ELF-1 (cell line): ENCODE measurements around the gene TMEM163.

Source experiments
- DNase-seq: peaks from one replicate; pipeline ENCODE4 v3.0.0-alpha.2; 2016; ENCODE audit warnings: low read depth, low spot score

The TMEM163 gene

DNA sequence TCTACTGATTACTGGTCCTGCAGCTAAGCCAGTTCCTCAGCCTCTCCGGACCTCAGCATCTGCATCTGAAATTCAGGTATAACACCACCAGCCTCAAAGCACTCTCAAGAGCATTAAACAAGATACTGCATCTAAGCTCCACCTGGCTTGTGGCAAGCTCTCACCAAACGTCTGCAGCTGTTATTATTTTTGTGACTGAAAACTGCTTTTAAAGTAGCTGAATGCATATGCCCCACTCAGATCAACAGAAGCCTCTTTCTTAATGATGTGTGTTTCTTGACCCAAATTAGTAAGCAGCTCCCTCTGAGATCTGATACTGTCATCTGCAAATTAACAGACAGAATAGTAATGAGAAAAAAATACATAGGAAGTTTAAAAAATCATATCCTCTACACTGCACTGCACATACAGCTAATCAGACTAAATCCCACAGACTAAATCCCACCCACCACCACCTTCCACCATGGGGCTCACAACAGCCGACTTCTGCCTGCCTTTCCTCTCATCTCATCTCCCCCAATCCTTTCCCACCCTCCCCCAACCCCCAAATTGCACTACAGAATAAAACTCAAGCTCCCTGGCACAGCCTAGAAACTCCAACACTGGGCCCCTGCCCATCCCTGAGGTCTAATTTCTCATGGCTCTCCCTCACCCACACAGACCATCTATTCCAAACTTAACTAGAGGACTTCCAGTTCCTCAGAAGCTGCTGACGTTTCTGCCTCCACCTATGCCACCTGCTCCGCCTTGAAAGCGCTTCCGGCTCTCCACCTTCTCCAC is 52.9 kb downstream of the TMEM163 start:
- no peak for DNase-seq

DNA sequence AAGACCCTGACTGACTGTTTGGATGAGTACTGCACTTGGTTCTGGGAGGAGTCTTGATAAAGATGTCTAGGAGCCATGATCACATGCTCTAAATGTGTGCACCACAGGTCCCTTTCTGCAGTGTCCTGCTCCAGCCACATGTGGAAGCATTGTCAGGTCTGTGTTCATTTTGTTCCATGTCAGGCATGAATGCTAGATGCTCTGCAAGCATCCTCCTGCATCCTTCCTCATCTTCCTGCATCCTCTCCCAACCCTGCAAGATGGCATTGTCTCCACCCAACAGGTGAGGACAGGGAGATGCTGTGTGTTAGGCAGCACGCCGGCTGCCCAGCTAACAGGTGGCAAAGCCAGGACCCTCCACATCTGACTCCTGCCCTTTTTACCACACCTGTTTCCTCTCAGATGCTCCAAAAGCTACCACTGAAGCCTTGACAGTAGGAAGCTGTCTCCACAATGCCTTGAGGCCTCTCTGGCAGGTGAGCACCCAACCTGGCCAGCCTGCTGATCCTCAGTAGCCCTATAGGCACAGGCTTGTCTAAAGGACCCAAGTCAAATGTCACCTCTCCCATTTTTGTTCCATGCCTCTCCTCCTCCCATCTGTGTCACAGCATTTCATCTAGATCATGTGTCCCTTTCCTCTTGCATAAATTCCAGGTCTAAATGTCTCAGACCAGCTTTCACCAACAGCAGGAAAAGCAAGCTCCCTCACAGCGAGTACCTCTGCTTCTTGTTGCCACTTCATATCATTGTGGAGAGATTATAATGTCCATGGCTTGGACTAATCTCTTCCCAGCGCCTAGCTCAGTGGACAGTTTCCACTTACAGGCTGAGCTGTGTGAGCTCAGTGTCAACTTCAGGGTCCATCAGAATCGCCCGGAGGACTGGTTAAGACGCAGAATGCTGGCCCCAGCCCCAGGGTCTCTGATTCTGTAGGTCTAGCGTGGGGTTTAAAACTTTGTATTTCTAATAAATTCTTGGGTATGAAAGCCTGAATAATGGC is 55.0 kb downstream of the TMEM163 start:
- no peak for DNase-seq

DNA sequence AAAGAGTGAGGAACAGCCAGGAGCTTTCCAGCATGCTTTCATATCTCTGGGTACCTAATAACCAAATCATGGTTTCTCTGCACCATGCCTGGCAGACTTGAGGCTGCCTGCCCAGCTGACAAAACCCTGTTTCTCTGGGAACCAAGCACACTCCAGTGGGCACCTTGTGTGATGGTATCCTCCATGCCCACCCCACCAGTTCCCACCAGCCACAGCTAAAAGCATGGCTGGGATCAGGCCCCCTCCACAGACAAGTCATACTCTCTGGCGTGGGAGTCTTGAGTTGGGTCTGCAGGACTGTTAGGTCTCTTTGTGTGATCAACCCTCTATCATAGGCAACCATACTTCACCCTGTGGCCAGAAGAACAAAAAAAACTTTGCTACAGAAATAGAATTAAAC is 56.0 kb downstream of the TMEM163 start:
- DNase-seq, result no peak

DNA sequence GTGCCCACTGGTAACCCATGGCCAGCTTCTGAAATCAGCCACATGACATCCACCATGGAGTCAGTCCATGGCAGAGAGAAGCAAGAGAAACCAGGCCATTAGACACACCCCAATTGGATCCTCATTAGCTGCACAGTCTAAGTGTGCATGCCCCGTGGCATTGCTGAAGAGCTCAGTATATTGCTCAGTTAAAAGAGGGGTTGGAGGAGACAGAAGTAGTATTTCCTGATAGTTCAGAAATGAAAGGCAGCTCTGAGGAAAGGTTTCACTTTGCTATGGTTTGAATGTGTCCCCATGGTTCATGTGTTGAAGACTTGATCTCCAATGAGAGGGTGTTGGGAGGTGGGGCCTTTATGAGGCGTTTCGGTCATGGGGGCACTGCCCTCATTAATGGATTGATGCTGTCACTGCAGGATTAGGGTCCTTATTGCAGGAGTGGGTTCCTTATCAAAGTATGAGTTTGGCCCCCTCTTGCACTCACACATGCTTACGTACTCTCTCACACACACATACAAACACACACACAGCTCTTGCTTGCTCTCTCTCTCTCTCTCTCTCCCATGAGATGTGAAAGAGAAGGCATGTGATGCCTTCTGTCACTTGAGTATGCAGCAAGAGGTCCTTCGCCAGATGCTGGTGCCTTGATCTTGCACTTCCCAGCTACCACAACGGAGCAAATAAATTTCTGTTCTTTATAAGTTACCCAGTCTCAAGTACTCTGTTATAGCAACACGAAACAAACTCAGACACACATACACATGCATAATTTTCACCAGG is 58.0 kb downstream of the TMEM163 start:
- DNase-seq, result no peak

GRCh38 chr2:134659724-134660123 is 59.1 kb downstream of the TMEM163 start:
- no peak for DNase-seq

GRCh38 chr2:134657650-134658250 is 61.0 kb downstream of the TMEM163 start:
- DNase-seq, result peak; percentile 21

- DNase-seq, result peak; percentile 38
Measured at GRCh38 chr2:134656391-134656790, 62.4 kb downstream of the TMEM163 start.

- DNase-seq, result no peak
Measured at GRCh38 chr2:134648586-134648985, 70.2 kb downstream of the TMEM163 start.

GRCh38 chr2:134647607-134648256 is 71.1 kb downstream of the TMEM163 start:
- DNase-seq, result no peak

DNA sequence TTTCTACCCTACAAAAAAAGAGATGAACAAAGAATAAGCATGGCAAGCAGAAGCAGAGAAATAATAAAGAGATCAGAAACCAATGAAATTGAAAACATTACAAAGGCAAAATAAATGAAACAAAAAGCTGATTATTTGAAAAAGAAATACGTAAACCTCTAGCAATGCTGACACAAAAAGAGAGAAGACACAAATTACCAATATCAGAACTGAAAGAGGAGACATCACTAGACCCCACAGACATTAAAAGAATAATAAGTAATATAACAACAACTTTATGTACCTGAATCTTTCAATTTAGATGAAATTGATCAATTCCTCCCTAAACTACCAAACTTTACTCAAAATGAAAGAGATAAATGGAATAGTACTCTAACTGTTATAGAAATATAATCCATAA is 75.9 kb downstream of the TMEM163 start:
- no peak for DNase-seq

GRCh38 chr2:134640494-134640893 is 78.3 kb downstream of the TMEM163 start:
- DNase-seq, result no peak

DNA sequence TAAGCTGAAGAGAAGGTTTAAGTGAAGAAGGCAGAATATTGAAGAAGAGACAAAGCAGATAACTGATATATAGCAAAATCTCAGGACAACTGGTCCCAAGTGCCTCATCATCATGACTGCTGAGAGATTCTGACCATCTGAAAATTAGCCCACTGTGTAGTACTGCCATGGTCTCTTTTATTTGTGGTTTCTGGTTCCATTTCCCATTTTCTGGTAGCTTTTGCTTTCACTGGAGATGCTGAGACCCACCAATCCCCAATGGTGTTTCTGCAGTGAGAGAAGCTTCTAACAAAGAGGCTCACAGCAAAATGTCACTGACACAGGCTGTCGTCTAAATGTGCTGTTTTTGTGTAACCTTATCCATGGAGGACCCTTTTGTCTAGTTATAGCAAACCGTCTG is 79.5 kb downstream of the TMEM163 start:
- DNase-seq, result no peak

DNA sequence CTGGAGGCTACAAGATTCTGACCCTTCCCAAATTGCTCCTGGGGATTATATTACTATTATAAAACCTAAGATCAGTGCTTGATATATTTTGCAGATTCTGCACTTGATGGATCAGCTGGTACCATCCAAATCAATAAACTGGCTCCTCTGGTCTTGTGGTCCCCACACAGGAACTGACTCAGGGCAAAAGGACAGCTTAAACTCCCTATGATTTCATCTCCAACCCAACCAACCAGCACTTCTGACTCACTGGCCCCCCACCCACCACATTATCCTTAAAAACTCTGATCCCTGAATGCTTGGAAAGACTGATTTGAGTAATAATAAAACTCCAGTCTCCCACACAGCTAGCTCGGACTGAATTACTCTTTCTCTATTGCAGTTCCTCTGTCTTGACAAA is 82.1 kb downstream of the TMEM163 start:
- no peak for DNase-seq

DNA sequence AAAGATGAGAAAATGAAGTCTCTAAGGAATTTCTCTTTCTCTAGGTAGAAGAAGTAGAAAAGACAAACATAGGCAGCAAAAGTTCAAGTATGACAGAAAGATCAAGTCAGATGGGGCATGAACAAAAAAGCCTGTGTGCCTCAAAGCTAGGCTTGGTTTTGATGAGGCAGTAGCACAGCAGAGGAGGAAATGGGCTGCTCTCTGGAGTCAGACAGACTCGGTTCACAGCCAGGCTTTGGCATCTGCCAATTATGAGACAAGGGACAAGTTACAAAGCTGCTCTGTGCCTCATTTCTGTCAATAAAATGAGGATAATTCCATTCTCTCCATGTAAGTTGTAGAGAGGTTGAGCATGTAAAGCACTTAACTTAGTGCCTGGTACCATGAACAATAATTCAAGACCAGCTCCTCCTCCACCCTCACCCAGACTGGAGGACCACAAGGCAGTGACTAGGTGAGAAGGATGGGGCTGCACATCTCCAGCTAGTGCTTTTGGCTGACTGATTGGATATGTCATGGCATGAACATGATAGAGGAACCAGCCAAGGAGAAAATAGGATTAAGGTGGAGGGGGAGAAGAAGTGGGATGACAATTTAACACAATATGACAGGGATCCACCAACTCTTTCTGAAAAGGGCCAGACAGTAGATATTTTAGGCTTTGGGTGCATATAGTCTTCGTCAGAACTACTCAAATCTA is 84.6 kb downstream of the TMEM163 start:
- no peak for DNase-seq

- no peak for DNase-seq
Measured at GRCh38 chr2:134630504-134631159, 88.2 kb downstream of the TMEM163 start.

GRCh38 chr2:134628453-134628852 is 90.3 kb downstream of the TMEM163 start:
- DNase-seq, result no peak

DNA sequence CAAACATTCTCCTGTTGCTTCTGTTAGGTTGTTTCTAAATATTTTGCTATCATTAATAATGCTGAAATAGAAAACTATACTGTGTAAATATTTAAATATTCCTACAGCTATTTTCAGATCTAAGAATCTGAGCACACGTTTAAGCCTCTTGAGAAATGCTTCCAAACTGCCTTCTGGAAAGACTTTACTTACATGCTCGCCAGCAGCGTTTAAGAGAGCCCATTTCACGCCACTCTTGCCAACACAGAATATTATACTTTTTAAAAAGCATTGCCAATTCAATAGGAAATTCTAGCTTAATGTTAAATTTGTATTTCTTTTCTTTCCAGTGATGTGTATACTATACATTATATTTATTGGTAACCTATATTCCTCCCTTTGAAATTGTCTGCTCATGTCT is 92.0 kb downstream of the TMEM163 start:
- no peak for DNase-seq

DNA sequence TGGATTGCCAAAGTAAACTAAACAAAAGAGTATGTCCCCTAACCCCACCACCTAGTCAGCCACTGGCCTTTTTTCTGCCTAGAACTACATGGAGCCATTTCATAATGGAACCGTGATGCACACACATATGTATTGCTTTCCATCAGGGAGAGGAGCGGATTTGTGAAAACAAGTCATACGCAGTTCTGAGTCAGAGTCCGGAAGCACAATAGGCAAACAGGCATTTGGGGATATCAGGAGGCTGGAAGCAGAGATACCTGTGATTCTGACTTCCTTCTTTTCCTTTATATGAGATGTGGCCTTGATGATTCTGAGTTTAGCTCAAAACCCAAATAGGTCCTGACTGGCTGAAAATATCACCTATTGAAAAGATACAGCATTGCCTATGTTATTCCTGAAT is 93.5 kb downstream of the TMEM163 start:
- no peak for DNase-seq

DNA sequence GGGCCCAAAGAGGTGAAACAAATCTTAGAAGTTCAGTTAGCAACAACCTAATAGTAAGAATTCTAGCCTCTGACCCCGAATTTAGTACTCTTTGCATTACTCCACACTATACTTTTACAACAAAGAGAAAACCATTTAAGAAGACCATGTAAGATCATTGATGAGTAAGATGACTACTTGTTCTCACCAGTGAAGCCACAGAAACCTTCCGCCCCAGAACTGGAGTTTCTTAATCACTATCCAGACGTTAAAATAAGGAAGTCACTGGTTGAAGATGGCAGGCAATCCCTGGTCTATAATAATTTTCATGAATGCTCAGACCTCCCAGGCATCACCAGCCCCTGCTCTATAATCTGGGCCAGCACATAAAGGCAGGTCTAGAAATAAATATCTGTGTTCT is 95.0 kb downstream of the TMEM163 start:
- DNase-seq, result no peak

DNA sequence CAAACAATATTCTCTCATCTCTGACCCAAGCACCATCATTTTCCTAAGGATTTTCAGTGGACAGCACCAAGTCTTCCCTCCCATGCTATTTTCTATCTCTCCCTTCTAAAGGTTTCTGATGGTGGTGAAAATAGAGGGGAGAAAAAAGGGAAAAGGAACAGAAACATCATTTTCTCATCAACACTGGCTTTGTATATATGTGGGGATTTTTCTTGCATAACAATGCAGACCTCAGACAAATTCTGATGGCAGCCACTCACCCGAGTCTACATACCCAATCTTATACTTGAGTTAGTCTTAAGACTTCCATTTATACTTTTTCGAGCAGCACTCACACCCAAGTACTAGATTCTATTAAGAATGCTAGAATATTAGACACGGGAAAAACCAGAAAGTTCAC is 95.8 kb downstream of the TMEM163 start:
- no peak for DNase-seq
